SK-N-SH treated with all-trans-retinoic acid at 6 μM for 48 hours (cell line): ENCODE measurements around the gene GREM1.

Experiments
- ATAC-seq: fragments of 200-7000 bp; cut with Tn5 transposase; 3 replicates; pipeline ENCODE4 v1.9.1; 2020; ENCODE audit warnings: mild to moderate bottlenecking, moderate library complexity
- ARNTL ChIP-seq: fragments of 450-650 bp; formaldehyde crosslinking; IDR thresholded peaks from 2 replicates; pipeline ENCODE4 v1.5.0; 2020; ENCODE audit warnings: low read depth, mild to moderate bottlenecking, moderate library complexity, borderline replicate concordance
- BACH2 ChIP-seq: fragments of 250-450 bp; sonication (Bioruptor Pico); IDR thresholded peaks from 2 replicates; pipeline ENCODE4 v1.9.0; 2021; ENCODE audit warnings: mild to moderate bottlenecking, borderline replicate concordance
- CSDC2 ChIP-seq: fragments of 250-450 bp; sonication (Bioruptor Pico); IDR thresholded peaks from 2 replicates; pipeline ENCODE4 v1.5.0; 2020; ENCODE audit warnings: mild to moderate bottlenecking, moderate library complexity
- ESRRG ChIP-seq: fragments of 250-450 bp; sonication (Bioruptor Pico); IDR thresholded peaks from 2 replicates; pipeline ENCODE4 v1.6.1; 2021; ENCODE audit warnings: mild to moderate bottlenecking
- GLIS3 ChIP-seq: fragments of 250-450 bp; sonication (Bioruptor Pico); IDR thresholded peaks from 2 replicates; pipeline ENCODE4 v1.5.0; 2020; ENCODE audit warnings: mild to moderate bottlenecking, moderate library complexity
- ISL1 ChIP-seq: fragments of 250-450 bp; sonication (Bioruptor Pico); IDR thresholded peaks from 2 replicates; pipeline ENCODE4 v2.1.2; 2022; ENCODE audit warnings: mild to moderate bottlenecking, moderate library complexity
- OSR1 ChIP-seq: fragments of 250-450 bp; sonication (Bioruptor Pico); IDR thresholded peaks from 2 replicates; pipeline ENCODE4 v1.8.0; 2022; ENCODE audit warnings: moderate library complexity, mild to moderate bottlenecking, inconsistent platforms
- PPARA ChIP-seq: fragments of 250-450 bp; sonication (Bioruptor Pico); IDR thresholded peaks from 2 replicates; pipeline ENCODE4 v1.5.0; 2020; ENCODE audit warnings: mild to moderate bottlenecking, borderline replicate concordance
- RARB ChIP-seq: fragments of 250-450 bp; sonication (Bioruptor Pico); IDR thresholded peaks from 2 replicates; pipeline ENCODE4 v1.8.0; 2021; ENCODE audit warnings: mild to moderate bottlenecking, moderate library complexity
- SNAI2 ChIP-seq: fragments of 250-450 bp; sonication (Bioruptor Pico); IDR thresholded peaks from 2 replicates; pipeline ENCODE4 v1.5.0; 2020; ENCODE audit warnings: mild to moderate bottlenecking, moderate library complexity
- TCF4 ChIP-seq: fragments of 250-450 bp; sonication (Bioruptor Pico); IDR thresholded peaks from 2 replicates; pipeline ENCODE4 v1.8.0; 2021; ENCODE audit warnings: mild to moderate bottlenecking, moderate library complexity, borderline replicate concordance
- ZC3H10 ChIP-seq: fragments of 250-450 bp; sonication (Bioruptor Pico); IDR thresholded peaks from 2 replicates; pipeline ENCODE4 v1.5.1; 2021; ENCODE audit warnings: mild to moderate bottlenecking, moderate library complexity
- ZFP3 ChIP-seq: fragments of 250-450 bp; sonication (Bioruptor Pico); IDR thresholded peaks from 2 replicates; pipeline ENCODE4 v1.5.0; 2020; ENCODE audit warnings: mild to moderate bottlenecking, moderate library complexity
- ZFP30 ChIP-seq: fragments of 450-650 bp; formaldehyde crosslinking; IDR thresholded peaks from 2 replicates; pipeline ENCODE4 v1.5.0; 2022; ENCODE audit warnings: mild to moderate bottlenecking, moderate library complexity
- ZNF565 ChIP-seq: fragments of 450-650 bp; formaldehyde crosslinking; conservative IDR thresholded peaks from 2 replicates; pipeline ENCODE4 v1.5.0; 2020; ENCODE audit warnings: low read depth, mild to moderate bottlenecking, moderate library complexity
- ZNF70 ChIP-seq: fragments of 450-650 bp; formaldehyde crosslinking; IDR thresholded peaks from 2 replicates; pipeline ENCODE4 v1.5.0; 2020; ENCODE audit warnings: mild to moderate bottlenecking, moderate library complexity
- ZNF8 ChIP-seq: fragments of 450-650 bp; formaldehyde crosslinking; IDR thresholded peaks from 2 replicates; pipeline ENCODE4 v1.5.0; 2020; ENCODE audit warnings: mild to moderate bottlenecking, moderate library complexity
- TF ChIP-seq, protein P1 (sequence below): fragments of 250-450 bp; sonication (Bioruptor Pico); IDR thresholded peaks from 2 replicates; pipeline ENCODE4 v1.8.0; 2020; ENCODE audit warnings: mild to moderate bottlenecking, moderate library complexity, borderline replicate concordance
- TF ChIP-seq, protein P2 (sequence below): fragments of 250-450 bp; sonication (Bioruptor Pico); IDR thresholded peaks from 2 replicates; pipeline ENCODE4 v1.5.0; 2020; ENCODE audit warnings: mild to moderate bottlenecking, moderate library complexity
- TF ChIP-seq, protein P3 (sequence below): fragments of 250-450 bp; sonication (Bioruptor Pico); IDR thresholded peaks from 2 replicates; pipeline ENCODE4 v1.8.0; 2021; ENCODE audit warnings: low read depth, mild to moderate bottlenecking, moderate library complexity, borderline replicate concordance
- TF ChIP-seq, protein P4 (sequence below): fragments of 250-450 bp; sonication (Bioruptor Pico); IDR thresholded peaks from 2 replicates; pipeline ENCODE4 v1.5.1; 2020; ENCODE audit warnings: low read depth, mild to moderate bottlenecking, moderate library complexity

The GREM1 gene

DNA sequence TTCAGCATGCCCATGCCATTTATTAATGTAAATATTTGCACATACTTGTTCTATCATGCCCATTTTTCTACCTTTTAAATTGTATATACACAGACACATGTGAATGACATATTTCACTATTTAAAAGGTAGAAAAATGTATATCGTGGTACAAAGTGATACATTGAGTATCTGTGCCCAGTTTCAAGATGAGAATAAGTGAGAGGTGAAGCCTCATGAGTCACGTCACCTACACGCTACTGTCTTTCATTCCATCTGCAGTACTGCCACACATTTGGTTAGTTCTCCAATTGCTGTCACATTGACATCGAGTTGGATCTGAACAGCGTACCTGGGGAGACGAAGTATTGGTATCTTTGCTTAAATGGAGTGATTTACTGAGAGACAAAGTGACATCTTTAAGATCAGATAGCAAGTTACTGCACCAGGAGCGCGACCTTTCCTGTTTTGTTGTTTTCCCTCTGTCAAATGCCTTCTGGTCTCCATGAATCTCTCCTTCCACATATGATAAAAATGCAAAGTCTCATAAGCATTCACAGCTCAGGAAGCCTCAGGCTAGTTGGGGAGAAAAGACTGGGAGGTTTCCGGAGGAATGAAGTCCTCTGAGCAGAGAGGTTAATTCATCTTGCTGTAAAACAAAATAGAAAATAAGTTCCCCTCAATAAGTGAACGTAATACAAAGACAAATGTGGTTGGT is 12.0 kb downstream of the GREM1 start (continued):
- TF ChIP-seq ZNF8 (CRISPR knock-in tag): no peak

DNA sequence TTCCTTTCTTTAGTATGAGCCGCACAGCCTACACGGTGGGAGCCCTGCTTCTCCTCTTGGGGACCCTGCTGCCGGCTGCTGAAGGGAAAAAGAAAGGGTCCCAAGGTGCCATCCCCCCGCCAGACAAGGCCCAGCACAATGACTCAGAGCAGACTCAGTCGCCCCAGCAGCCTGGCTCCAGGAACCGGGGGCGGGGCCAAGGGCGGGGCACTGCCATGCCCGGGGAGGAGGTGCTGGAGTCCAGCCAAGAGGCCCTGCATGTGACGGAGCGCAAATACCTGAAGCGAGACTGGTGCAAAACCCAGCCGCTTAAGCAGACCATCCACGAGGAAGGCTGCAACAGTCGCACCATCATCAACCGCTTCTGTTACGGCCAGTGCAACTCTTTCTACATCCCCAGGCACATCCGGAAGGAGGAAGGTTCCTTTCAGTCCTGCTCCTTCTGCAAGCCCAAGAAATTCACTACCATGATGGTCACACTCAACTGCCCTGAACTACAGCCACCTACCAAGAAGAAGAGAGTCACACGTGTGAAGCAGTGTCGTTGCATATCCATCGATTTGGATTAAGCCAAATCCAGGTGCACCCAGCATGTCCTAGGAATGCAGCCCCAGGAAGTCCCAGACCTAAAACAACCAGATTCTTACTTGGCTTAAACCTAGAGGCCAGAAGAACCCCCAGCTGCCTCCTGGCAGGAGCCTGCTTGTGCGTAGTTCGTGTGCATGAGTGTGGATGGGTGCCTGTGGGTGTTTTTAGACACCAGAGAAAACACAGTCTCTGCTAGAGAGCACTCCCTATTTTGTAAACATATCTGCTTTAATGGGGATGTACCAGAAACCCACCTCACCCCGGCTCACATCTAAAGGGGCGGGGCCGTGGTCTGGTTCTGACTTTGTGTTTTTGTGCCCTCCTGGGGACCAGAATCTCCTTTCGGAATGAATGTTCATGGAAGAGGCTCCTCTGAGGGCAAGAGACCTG is 13.2 kb downstream of the GREM1 start:
- TF ChIP-seq ZNF70 (CRISPR knock-in tag) (no peak), ZNF565 (CRISPR knock-in tag) (no peak), ESRRG (CRISPR knock-in tag) (no peak), TCF4 (CRISPR knock-in tag) (no peak), RARB (no peak), GLIS3 (CRISPR knock-in tag) (no peak), ARNTL (no peak), PPARA (CRISPR knock-in tag) (no peak), ZFP3 (CRISPR knock-in tag) (no peak), ZC3H10 (no peak), BACH2 (CRISPR knock-in tag) (no peak), ZNF8 (CRISPR knock-in tag) (no peak), CSDC2 (CRISPR knock-in tag) (no peak), ZFP30 (CRISPR knock-in tag) (no peak)
- TF ChIP-seq, protein P1, sequence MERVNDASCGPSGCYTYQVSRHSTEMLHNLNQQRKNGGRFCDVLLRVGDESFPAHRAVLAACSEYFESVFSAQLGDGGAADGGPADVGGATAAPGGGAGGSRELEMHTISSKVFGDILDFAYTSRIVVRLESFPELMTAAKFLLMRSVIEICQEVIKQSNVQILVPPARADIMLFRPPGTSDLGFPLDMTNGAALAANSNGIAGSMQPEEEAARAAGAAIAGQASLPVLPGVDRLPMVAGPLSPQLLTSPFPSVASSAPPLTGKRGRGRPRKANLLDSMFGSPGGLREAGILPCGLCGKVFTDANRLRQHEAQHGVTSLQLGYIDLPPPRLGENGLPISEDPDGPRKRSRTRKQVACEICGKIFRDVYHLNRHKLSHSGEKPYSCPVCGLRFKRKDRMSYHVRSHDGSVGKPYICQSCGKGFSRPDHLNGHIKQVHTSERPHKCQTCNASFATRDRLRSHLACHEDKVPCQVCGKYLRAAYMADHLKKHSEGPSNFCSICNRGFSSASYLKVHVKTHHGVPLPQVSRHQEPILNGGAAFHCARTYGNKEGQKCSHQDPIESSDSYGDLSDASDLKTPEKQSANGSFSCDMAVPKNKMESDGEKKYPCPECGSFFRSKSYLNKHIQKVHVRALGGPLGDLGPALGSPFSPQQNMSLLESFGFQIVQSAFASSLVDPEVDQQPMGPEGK (CRISPR knock-in tag): no peak
- TF ChIP-seq, protein P2, sequence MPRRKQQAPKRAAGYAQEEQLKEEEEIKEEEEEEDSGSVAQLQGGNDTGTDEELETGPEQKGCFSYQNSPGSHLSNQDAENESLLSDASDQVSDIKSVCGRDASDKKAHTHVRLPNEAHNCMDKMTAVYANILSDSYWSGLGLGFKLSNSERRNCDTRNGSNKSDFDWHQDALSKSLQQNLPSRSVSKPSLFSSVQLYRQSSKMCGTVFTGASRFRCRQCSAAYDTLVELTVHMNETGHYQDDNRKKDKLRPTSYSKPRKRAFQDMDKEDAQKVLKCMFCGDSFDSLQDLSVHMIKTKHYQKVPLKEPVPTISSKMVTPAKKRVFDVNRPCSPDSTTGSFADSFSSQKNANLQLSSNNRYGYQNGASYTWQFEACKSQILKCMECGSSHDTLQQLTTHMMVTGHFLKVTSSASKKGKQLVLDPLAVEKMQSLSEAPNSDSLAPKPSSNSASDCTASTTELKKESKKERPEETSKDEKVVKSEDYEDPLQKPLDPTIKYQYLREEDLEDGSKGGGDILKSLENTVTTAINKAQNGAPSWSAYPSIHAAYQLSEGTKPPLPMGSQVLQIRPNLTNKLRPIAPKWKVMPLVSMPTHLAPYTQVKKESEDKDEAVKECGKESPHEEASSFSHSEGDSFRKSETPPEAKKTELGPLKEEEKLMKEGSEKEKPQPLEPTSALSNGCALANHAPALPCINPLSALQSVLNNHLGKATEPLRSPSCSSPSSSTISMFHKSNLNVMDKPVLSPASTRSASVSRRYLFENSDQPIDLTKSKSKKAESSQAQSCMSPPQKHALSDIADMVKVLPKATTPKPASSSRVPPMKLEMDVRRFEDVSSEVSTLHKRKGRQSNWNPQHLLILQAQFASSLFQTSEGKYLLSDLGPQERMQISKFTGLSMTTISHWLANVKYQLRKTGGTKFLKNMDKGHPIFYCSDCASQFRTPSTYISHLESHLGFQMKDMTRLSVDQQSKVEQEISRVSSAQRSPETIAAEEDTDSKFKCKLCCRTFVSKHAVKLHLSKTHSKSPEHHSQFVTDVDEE (CRISPR knock-in tag): no peak
- TF ChIP-seq, protein P3, sequence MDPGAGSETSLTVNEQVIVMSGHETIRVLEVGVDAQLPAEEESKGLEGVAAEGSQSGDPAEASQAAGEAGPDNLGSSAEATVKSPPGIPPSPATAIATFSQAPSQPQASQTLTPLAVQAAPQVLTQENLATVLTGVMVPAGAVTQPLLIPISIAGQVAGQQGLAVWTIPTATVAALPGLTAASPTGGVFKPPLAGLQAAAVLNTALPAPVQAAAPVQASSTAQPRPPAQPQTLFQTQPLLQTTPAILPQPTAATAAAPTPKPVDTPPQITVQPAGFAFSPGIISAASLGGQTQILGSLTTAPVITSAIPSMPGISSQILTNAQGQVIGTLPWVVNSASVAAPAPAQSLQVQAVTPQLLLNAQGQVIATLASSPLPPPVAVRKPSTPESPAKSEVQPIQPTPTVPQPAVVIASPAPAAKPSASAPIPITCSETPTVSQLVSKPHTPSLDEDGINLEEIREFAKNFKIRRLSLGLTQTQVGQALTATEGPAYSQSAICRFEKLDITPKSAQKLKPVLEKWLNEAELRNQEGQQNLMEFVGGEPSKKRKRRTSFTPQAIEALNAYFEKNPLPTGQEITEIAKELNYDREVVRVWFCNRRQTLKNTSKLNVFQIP: no peak
- TF ChIP-seq, protein P4, sequence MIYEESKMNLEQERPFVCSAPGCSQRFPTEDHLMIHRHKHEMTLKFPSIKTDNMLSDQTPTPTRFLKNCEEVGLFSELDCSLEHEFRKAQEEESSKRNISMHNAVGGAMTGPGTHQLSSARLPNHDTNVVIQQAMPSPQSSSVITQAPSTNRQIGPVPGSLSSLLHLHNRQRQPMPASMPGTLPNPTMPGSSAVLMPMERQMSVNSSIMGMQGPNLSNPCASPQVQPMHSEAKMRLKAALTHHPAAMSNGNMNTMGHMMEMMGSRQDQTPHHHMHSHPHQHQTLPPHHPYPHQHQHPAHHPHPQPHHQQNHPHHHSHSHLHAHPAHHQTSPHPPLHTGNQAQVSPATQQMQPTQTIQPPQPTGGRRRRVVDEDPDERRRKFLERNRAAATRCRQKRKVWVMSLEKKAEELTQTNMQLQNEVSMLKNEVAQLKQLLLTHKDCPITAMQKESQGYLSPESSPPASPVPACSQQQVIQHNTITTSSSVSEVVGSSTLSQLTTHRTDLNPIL (CRISPR knock-in tag): no peak

DNA sequence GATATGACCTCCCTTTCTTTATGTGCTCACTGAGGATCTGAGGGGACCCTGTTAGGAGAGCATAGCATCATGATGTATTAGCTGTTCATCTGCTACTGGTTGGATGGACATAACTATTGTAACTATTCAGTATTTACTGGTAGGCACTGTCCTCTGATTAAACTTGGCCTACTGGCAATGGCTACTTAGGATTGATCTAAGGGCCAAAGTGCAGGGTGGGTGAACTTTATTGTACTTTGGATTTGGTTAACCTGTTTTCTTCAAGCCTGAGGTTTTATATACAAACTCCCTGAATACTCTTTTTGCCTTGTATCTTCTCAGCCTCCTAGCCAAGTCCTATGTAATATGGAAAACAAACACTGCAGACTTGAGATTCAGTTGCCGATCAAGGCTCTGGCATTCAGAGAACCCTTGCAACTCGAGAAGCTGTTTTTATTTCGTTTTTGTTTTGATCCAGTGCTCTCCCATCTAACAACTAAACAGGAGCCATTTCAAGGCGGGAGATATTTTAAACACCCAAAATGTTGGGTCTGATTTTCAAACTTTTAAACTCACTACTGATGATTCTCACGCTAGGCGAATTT is 14.9 kb downstream of the GREM1 start:
- ATAC-seq: no peak
- TF ChIP-seq OSR1 (CRISPR knock-in tag) (no peak), ISL1 (CRISPR knock-in tag) (no peak), ESRRG (CRISPR knock-in tag) (no peak), ZNF565 (CRISPR knock-in tag) (no peak), ZFP30 (CRISPR knock-in tag) (no peak), GLIS3 (CRISPR knock-in tag) (no peak), ZC3H10 (no peak), SNAI2 (CRISPR knock-in tag) (no peak), ZNF8 (CRISPR knock-in tag) (no peak)
- TF ChIP-seq, protein P2 (CRISPR knock-in tag): no peak
- TF ChIP-seq, protein P1 (CRISPR knock-in tag): no peak
- TF ChIP-seq, protein P3: no peak

More for the DNA sequence above, 13.2 kb downstream of the GREM1 start:
- ATAC-seq: no peak; the same call in 1 of the 3 replicates
